HS-5 (cell line): ENCODE data around the gene DEPDC7.
"Not testable (repeated sequence)": the region's sequence is repeated elsewhere in the genome, so short reads cannot be mapped to it uniquely, and the experiment has no call there.

Source experiments
- DNase-seq: peaks from one replicate; pipeline ENCODE4 v3.0.0-alpha.2; 2012; ENCODE audit warnings: low read depth

DEPDC7 gene

DNA sequence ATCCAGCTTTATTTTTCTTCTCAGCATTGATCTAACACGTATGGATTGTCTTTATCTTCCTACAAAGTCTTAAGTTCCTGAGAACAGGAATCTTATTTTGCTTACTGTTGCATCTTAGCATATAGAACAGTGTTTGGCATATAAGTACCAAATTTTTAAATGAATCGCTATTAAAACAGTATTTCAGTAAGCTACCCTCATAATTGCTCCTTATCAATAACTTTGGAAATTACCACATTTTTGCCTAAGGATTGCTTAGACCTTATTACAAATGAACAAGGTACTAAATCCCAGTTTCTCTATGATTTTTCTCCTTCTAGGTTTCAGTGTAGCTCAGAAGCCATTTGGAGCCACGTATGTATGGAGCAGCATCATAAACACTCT is 9.7 kb downstream of the DEPDC7 start:
- no peak for DNase-seq

DNA sequence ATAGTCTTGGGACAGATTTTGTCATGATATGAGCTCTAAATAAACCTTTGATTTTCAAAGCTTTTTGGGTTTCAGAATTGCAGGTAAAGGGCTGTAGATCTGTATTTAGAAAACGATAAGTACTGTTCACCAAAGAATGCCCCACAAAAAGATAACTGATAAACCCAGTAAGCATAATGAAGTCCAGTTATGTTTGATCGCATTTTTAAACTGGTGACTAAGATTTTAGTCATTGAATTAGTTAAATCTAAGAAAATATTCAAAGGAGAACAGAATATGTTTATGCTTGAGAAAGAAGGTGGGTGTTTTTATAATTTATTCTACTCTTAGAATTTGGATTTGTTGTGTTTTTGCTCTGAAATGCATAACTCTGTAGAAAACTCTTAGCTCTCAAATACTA is 11.6 kb downstream of the DEPDC7 start:
- no peak for DNase-seq

DNA sequence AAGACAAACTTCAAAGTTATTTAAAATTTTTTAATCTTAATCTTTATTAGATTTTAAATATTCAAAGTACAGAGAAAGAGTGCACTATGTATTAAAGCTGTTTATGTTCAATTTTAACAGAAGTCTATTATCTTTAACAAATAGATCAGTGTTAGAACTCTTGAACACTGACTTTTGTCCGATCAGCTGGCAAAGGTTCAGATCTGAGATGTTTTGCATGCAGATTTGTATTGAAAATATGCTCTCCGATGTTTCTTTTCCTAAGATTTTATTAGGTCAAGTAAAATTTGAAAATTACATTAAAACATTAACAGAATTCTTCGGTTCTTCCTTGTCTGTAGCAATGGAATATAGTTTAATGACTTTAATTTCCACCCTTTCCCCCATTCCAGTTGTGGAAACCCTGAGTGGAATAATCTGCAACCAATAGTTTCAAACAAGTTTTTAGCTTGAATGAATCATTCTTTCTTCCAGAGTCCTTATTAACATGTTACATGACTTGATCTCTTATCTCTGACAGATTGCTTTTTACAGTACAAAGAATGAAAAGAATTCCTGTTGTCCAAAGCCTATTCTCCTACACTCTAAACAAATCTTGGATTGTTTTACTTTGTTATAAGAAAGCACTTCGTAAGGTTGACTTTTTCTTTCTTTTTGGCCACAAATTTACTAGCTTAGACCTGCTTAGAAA is 12.3 kb downstream of the DEPDC7 start:
- DNase-seq = no peak

DNA sequence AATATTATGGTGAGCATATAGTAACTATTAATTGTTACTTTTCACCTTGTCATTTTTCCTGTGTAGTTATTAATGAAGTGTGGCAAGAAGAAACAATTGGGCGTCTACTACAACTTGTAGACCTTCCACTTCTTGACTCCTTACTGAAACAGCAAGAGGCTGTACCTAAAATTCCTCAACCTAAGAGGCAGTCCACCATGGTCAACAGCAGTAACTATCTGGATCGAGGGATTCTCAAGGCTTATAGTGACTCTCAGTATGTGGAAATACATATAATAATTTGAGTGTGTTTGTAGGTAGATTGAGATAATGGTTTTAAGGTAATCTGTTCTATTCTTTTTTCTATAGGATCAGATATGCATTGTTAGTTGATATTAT is 12.8 kb downstream of the DEPDC7 start:
- no peak for DNase-seq

DNA sequence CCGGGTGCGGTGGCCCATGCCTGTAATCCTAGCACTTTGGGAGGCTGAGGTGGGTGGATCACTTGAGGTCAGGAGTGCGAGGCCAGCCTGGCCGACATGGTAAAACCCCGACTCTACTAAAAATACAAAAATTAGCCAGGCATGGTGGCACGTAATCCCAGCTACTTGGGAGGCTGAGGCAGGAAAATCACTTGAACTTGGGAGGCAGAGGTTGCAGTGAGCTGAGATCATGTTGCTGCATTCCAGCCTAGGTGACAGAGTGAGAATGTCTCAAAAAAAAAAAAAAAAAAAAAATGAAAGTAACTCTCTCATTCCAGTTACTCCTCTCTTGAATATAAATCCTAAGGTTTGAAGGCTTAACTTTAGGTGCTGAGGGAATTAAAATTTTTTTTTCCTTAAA is 13.5 kb downstream of the DEPDC7 start:
- not testable (repeated sequence) for DNase-seq

DNA sequence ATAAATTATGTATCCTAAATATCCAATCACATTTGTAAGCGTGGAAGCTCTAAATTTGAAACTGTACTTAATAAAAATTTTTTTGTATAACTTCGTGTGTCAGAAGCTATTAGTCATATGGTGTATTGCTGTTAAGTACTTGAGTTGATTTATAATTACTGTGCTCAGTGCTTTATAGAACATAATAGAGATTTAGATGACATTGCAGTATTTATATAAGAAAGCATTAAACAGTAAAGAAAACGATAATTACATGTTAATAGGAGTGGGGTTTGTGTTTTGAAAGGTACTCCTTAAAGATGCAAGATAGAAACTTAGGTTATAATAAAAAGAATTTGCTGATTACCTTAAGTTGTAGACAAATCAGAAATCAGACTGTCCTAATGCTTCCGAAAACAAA is 17.8 kb downstream of the DEPDC7 start:
- DNase-seq = no peak

DNA sequence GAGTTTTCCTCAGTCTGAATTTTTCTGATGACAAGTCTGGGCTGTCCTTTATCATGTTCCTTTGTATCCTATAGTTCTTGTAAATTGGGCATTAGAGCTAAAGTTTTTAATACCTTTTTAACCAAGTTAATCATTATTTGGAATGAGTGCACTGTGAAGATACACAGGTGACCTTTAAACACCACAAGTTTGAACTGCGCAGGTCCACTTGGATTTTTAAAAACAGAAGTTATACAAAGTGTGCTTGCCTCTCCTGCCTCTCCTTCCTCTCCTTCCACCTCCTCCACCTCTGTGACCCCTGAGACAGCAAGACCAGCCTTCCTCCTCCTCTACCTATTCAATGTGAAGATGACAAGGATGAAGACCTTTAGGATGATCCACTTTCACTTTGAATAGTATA is 19.3 kb downstream of the DEPDC7 start:
- DNase-seq = no peak

DNA sequence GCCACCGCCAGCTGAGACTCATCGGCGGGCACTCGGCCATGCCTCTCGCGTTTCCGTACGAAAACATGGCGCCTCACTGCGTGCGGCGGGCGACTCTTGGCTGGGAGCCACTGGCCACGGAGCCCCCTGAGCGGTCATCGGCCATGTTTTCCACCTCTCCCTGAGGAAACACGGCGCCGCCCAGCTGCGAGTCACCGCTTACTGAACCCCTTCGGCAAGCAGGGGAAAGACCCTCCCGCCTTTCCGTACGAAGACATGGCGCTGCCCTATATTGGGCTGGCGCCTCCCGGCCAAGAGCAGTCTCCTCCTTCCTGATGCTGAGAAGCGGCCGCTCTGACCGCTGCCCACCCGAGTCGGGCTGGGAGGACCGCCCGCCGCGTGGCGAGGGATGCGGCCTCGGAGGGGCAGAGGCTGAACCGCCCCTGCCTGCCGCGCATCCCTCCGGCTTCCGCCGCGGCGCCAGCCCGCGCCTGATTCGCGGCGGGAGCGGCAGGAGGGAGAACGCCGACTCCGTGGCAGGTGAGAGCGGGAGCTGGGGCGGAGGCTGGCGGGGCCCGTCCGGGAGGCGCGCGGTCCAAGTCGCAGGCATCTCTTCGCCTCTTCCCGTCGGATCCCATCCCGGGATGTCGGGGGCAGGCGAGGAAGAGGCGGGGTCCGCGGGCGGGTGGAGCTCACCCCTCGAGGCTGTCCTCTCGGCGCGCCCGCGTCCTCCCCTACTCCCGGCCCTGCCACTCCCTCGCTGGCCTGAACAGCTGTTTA is 23.8 kb downstream of the DEPDC7 start, which contains the start of gene TCP11L1:
TSS of gene TCP11L1 (plus strand) at position 299 of the 759 bp plus-strand sequence. CDS start 4,202 bp downstream, outside the sequence.
- peak; percentile 85 for DNase-seq

DNA sequence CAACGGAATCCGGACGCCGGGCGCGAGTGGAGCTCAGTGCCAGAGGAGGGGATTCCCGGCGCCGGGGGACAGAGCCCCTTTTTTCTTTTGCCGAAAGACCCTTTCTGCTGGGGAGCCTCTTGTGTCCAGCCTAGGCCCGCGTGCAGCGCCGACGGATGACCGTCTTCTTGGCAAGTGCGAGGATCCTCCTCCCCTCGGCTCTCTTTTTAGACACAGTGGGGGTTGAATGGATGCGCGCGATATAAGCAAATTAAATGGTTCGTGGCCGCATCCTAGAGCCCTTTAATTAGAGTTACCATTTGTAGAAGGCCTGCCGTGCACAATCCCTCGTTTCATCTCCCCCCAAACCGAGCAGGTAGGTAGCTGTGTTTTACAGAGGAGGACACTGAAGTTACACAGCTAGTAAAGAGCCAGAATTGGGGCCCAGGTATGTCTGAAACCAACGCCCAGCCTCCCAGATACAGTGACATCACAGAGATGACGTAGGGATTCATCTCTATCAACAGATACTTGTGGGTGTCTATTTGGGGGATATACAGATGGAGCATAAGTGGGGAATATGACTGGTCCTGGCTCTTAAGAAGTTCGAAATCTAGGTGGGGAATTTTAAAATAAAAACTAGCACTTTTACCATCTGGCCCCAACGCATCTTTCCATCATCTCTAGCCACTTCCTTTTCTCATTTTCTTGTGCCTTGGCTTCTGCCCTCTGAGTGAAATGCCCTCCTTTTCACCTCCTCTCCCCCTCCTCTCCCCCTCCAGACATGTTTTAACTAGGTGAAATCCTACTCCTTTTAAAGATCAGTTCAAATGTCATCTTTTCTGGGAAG is 24.6 kb downstream of the DEPDC7 start:
- no peak for DNase-seq

DNA sequence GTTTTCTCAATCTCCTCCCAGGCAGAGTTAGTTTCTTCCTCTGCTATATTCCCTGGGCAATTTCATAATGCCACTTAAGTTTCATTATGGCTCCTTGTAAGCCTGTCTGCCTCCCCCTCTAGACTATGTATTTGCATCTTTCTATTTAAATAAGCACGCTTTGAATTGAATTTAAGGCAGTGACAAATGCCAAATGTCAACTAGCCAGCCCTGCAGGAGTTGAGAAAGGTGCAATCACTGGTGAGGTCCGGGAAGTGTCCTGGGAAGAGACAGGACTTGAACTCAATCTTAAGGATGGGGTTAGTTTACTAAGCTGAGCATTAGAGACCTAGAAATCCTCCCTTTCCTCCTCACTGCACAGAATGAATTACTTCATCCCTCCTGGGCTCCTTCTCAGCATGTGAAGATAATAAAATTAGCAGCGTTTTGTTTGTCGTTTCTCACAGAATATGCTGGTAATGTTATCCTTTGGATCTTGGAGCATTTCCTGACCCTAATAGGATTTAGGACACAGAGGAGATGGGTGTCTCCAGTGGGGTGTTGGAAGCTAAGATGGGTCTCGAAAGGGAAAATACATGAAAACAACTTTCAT is 25.3 kb downstream of the DEPDC7 start:
- DNase-seq = no peak

DNA sequence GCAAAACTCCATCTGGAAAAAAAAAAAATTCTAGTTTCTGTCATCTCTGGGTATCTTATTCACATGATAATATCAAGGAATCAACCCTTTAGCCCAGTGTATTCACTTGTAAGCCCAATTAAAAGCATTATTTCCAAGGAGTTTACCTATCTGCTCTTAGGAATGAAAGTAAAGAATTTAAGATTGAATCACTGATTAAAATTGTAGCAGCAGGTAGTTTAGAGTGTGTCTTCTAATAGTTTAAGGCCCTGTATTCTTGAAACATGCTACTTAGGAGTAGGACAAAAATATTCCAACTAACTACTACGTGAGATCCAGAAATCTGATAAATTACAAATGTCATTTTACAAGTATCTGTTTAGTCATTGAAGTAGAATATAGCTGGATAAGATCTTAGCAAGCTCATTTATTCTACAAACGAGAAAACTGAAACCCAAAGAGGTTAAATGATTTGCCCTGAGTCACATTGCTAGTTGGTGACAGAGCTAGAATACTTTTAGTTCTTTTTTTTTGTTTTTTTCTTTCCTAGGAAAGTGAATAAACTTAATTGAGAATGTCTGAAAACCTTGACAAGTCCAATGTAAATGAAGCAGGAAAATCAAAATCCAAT is 27.6 kb downstream of the DEPDC7 start:
- DNase-seq = no peak

DNA sequence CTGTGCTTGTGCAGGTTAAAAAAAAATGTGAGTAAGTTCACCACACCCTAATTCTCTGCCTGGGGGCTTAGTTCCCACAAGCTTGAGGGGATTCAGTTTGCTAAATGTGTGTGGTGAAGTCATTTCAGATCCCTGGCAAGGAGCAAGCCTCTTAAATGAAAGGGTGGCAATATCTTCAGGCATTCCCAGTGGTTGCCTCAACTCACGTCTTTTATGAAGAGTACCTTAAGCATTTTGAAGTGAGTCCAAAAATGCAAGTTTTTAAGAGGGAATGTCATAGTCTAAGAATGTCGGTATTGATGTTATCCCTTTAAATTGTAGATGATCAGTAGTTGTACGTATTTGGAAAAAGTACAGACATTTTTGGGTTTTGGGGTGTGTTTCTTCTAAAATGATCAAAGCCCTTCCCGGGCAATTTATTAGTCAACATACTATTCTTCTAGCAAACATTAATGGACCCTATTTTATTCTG is 28.6 kb downstream of the DEPDC7 start:
- peak; percentile 58 for DNase-seq

DNA sequence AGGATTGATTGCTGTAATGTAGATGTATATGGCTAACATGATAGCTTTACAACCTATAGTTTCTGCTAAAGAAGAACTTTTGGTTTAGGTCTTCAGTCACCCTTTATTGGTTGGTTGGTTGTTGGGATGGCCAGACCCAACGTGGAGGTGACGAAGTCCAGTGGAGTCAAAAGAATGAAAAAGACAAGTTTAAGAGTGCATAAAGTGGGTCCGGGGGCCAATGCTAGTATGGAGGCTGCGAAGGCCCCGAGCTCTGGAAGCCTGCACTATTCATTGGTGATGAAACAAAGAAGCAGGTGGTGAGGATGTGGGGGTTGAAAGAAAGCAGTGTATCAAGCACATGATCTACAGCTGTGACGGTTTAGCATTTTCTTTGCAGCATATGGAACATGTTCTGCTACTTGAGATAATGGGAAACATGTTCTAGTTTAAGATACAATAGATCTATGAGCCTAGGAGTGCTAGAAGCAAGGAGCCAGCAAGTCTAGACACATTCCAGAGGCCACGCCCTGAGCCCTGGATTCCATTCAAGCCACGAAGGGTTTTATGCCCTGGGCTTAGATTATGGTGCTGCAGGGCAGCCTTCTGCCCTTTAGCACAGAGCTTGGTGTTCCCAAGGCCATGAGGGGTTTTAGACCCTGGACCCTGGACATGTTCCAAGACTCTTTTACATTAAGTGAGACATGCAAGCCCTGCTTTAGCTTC is 30.0 kb downstream of the DEPDC7 start:
- DNase-seq = no peak

DNA sequence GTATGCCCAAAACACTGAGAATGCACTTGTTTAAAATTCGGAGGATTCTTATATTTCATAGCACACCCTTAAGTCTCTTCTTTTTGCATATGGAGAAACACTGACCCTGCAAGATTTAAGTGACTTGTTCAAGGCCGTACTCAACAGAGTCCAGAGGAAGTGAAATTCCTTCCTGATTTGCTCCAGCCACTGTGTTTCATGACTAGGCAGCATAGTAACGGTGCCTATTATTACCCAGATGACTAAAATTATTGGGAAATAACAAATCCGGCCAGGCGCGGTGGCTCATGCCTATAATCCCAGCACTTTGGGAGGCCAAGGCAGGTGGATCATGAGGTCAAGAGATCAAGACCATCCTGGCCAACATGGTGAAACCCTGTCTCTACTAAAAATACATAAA is 33.0 kb downstream of the DEPDC7 start:
- DNase-seq = not testable (repeated sequence)

DNA sequence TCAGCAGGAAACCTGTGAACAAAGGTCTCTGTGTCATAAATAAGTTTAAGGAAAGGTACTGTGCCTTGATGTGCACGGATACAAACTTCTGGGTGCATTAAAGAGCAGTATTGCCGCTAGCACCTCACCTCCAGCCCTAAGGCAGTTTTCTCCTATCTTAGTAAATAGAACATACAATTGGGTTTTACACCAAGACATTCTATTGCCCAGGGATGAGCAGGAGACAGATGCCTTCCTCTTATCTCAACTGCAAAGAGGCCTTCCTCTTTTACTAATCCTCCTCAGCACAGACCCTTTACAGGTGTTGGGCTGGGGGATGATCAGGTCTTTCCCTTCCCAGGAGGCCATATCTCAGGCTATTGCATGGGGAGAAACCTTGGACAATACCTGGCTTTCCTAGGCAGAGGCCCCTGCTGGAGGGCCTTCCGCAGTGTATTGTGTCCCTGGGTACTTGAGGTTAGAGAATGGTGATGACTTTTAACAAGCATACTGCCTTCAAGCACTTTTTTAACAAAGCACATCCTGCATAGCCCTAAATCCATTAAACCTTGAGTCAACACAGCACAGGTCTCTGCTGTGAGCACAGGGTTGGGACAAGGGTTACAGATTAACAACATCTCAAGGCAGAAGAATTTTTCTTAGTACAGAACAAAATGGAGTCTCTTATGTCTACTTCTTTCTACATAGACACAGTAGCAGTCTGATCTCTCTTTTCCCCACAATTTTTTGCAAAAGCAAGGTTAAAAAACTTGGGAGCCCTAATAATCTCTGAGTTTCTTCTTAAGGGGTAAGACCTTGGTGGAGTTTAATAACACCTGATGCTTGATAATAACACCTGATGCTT is 34.1 kb downstream of the DEPDC7 start:
- DNase-seq = not testable (repeated sequence)

DNA sequence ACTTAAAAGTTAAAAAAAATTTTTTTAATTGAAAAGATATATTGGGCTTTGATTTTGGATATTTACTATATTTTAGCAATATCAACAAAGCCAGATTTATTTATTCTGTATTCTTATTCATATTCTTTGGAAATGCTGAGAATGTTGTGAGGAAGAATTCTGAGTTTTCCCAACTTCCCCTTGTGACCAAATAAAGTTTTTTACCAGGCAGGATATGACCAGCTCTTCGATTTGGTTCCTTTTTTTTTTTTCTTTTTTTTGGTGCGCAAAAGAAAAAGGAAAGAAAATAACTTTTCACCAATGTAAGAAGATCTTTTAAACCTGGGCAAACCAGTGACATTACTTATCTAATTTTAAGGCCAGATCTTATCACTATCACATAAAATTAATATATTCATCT is 36.6 kb downstream of the DEPDC7 start:
- DNase-seq = no peak

DNA sequence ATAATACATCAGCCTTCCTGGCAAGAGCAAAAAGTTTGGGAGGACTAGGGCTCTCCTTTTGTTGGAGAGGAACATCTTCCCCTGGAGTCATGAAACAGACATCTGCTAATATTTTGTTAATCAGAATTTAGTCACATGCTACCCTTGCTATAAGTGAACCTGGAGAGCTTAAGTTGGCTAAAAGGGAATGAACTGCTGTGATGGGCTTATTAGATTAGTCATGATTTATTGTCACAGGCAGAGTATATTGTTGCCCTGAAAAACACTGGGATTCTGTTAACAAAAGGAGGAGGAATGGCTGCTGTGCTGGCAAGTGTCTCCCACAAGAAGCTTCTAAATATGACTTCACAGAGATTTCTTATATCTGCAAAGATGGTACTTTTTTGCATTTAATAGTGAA is 39.7 kb downstream of the DEPDC7 start:
- DNase-seq = no peak

DNA sequence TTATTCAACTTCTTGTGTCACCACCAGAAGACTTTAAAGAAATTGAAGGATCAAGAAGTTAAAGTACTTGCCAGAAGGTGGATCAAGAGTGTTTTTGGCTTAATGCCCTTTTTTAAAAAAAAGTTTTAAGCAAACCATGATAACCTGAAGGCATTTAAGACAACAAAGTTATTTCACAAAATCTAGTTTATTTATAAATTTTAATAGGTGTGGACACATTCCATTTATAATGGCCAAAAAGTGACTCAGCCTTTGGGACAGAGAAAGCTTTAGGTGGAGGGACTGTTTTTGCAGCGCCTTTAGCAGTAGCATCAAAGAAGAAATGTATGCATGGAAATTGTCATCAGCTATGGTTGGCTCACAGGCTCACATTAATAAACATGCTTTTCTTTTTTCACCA is 41.6 kb downstream of the DEPDC7 start:
- no peak for DNase-seq

DNA sequence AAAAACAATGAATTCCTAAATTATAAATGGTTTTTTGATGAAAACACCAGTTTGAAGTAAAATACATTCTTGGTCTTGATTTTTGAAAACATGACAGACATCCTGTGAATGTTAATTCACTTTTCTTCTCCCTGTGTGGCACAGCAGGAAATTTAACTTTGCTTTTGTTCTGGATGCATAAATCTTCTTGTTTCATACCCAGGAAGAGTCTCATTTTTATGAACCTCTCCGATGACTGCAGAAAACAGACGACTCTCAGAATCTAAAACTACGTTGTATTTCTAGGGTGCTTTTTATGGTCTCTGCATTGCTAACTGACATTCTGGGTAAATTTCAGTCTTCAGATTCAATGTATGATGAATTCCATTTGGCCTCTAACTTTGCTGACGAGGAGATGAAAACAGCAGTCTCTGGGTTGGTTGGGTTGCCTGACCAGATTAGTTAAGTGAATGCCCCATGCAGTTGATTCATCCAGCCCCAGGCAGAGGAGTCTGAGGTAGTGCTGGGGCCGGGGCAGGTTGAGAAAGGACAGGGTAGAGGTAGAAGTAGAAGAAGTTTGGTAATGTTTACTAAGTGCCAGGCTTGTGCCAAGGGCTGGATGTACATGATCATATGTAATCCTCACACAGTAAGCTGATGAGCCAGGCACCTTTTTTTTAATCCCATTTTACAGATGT is 43.8 kb downstream of the DEPDC7 start:
- no peak for DNase-seq

DNA sequence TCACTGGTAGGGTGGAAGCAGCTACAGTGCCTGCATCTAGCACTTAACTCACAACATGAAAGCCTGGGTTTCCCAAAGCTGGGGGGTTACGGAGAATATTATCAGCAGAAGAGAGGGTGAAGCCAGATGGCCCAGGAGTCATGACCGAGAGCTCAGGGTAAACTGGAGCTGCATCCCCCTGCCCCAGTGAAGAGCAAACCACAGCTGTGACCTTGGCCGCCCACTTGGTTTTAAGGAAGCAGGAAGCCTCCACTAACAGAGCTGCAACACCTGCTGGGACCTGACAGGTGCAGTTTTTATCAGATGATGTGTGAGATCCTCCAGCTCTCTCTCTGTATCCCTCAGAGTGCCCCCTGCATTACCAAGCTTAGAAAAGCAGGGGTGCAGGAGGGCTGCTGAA is 44.6 kb downstream of the DEPDC7 start:
- no peak for DNase-seq
